GM12873 (cell line): Measurements from ENCODE around the gene ZCWPW2.

ENCODE experiments used
- CTCF ChIP-seq: IDR thresholded peaks from 2 replicates; pipeline ENCODE4 v1.5.1; 2012; ENCODE audit warnings: low read depth, mild to moderate bottlenecking, moderate library complexity, low read length, control low read depth; ENCODE audit not compliant: insufficient read depth; ENCODE audit errors: missing control alignments

The ZCWPW2 gene

GRCh38 chr3:28574036-28574435, 225.5 kb downstream of the ZCWPW2 start:
- TF ChIP-seq CTCF = no peak

- no peak for TF ChIP-seq CTCF
These were observed 226.7 kb downstream of the ZCWPW2 start for GRCh38 chr3:28575100-28575745.
